ENCODE results near the gene AFF2. TPM values are rescaled to one million over a fixed set of nuclear protein-coding genes. Genes with fewer than 3 reads are reported as not detected.

AFF2 gene
- total RNA-seq, 4 donors from 2014 or later = 0.05 to 1.0 (median 0.23) TPM

DNA sequence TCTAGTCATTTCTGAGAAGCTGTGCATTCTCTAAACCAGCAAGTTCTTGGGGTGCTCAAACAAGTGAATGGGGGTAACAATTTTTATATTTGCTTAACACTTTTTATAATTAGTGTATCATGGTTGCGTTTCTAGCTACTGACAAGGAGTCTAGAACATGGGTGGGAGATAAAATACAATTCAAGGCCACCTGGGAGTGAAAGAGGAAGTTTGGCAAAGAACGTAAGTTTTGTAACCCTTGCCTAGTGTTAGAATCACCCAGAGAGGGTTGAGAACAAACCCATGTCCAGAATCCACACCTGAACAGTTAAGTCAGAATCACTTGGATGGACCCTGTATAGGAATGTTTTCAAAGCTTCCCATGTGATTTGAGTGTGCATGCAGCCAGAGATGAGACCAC lies 92.7 kb downstream of the AFF2 start:
- Histone ChIP-seq H3K27ac (no peak overlapping the region), H3K4me3 (no peak overlapping the region), H3K4me1 (no peaks in the 10 kb centered on the region), H3K36me3 (no peaks in the 10 kb centered on the region), H3K27me3 (no peaks in the 10 kb centered on the region), H3K9me3 (no peaks in the 10 kb centered on the region)
- no peak for TF ChIP-seq POLR2A (IDR thresholded peaks at IDR 0.05)
- TF ChIP-seq, protein P1, sequence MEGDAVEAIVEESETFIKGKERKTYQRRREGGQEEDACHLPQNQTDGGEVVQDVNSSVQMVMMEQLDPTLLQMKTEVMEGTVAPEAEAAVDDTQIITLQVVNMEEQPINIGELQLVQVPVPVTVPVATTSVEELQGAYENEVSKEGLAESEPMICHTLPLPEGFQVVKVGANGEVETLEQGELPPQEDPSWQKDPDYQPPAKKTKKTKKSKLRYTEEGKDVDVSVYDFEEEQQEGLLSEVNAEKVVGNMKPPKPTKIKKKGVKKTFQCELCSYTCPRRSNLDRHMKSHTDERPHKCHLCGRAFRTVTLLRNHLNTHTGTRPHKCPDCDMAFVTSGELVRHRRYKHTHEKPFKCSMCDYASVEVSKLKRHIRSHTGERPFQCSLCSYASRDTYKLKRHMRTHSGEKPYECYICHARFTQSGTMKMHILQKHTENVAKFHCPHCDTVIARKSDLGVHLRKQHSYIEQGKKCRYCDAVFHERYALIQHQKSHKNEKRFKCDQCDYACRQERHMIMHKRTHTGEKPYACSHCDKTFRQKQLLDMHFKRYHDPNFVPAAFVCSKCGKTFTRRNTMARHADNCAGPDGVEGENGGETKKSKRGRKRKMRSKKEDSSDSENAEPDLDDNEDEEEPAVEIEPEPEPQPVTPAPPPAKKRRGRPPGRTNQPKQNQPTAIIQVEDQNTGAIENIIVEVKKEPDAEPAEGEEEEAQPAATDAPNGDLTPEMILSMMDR (IDR thresholded peaks at IDR 0.05 in 4 of 5, conservative IDR thresholded peaks at IDR 0.05 in 1 of 5) = no peak
- ATAC-seq (no peak), DNase-seq (no peak)
- intact Hi-C loops (cut with DNase I; ENCODE audit: low total_unique reads) = no loop called here
- in situ Hi-C loops (cut with MboI; ENCODE audit: low sequenced_read_pairs in 4 of 4) = no loop called here

DNA sequence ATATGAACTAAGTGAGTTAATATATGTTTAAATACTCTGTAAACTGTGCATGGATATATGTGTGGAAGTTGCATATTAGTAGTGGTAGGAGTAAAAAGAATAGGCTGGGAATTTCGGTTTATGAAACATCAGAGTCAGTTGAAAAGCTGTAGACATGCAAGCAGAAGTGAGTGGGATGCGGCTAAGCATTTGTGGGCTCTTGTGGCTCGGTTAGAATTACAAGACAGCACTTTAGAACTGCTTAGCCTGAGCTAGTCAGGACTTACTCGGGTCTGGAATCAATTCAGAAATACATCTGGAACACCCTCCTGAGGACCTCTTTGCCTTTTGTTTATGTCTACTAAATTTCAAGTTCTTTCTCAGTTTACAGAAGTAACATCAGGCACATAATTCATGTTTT lies 93.6 kb downstream of the AFF2 start:
- DNase-seq (no peak), ATAC-seq (no peak)
- intact Hi-C loops (cut with DNase I; ENCODE audit: low total_unique reads) = no loop called here
- in situ Hi-C loops (cut with MboI; ENCODE audit: low sequenced_read_pairs in 4 of 4) = no loop called here
- no peaks in the 10 kb centered on the region for H3K27me3 ChIP-seq
- H3K27ac ChIP-seq = no peak overlapping the region
- TF ChIP-seq, protein P1 (IDR thresholded peaks at IDR 0.05 in 4 of 5, conservative IDR thresholded peaks at IDR 0.05 in 1 of 5) = no peak
- H3K36me3 ChIP-seq = no peaks in the 10 kb centered on the region
- no peaks in the 10 kb centered on the region for H3K4me1 ChIP-seq
- no peaks in the 10 kb centered on the region for H3K9me3 ChIP-seq
- H3K4me3 ChIP-seq = no peak overlapping the region

DNA sequence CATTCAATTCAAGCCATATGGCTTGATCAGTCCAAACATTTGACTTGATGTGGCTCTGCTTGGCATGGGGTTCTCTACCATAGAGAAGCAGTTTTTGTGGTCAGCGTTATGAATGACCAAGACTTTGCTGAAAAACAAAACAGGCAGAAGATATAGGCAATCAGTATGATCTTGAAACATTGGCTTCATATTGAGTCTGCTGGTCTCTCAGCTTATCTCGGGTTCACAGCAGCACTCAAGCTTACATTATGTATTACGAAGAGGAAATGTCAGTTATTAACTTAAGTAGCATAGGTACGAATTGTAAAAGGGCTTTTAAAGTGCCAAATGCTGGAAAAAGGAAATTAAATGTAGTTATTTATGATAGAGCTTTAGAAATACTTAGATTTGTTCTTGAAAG lies 99.0 kb downstream of the AFF2 start:
- Histone ChIP-seq H3K4me3 (no peak overlapping the region), H3K4me1 (no peaks in the 10 kb centered on the region), H3K9me3 (no peaks in the 10 kb centered on the region), H3K27ac (no peak overlapping the region), H3K27me3 (no peaks in the 10 kb centered on the region), H3K36me3 (no peaks in the 10 kb centered on the region)
- ATAC-seq (no peak), DNase-seq (no peak)
- TF ChIP-seq, protein P1 (IDR thresholded peaks at IDR 0.05 in 4 of 5, conservative IDR thresholded peaks at IDR 0.05 in 1 of 5) = no peak
- no peak for TF ChIP-seq POLR2A (IDR thresholded peaks at IDR 0.05)
- in situ Hi-C loops (cut with MboI; ENCODE audit: low sequenced_read_pairs in 4 of 4) (no loop called here), intact Hi-C loops (cut with DNase I; ENCODE audit: low total_unique reads) (no loop called here)

DNA sequence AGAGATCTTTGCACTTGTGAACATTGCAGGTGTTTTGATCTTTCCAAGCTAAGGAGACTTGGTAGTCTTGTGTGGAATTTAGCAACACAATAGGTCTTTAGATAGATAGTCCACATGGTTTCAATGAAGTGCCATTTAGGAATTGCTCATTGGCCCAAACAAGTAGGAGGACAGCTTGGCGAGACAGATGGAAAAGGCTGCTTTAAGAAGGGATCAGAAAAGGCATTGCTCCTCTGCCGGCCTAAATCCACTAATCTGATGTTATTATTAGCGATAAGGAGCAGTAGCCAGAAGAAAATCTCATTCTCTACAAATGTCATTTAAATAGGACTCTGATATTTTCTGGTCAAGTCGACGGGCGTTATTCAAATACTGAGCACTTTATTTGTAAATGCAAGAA lies 99.7 kb downstream of the AFF2 start:
- Histone ChIP-seq H3K4me1 (no peaks in the 10 kb centered on the region), H3K27me3 (no peaks in the 10 kb centered on the region), H3K9me3 (no peaks in the 10 kb centered on the region), H3K4me3 (no peak overlapping the region), H3K36me3 (no peaks in the 10 kb centered on the region), H3K27ac (no peak overlapping the region)
- DNase-seq = no peak
- intact Hi-C loops (cut with DNase I; ENCODE audit: low total_unique reads) = no loop called here
- TF ChIP-seq, protein P1 (IDR thresholded peaks at IDR 0.05 in 4 of 5, conservative IDR thresholded peaks at IDR 0.05 in 1 of 5) = no peak
- TF ChIP-seq POLR2A (IDR thresholded peaks at IDR 0.05) = no peak
- ATAC-seq = no peak
- in situ Hi-C loops (cut with MboI; ENCODE audit: low sequenced_read_pairs in 4 of 4) = no loop called here

DNA sequence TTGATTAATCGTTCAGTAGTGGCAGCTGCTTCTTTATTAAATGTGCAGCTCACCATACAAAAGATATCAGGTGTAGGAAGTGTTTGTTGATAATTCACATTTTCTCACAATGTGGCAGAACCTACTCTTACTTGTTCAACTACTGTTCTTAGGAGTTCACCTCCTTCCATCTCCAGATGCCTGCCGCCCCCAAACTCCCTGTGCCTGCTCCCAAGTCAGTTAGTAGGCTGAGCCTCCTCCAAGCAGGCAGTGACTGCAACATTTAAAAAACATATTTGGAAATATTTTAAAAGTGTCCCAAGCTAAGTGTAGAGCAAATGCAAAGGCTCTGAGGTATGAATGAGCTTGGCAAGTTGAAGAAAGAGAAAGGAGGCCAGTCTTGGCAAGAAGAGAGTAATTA lies 100.2 kb downstream of the AFF2 start:
- no peaks in the 10 kb centered on the region for H3K27me3 ChIP-seq
- H3K27ac ChIP-seq = no peak overlapping the region
- ATAC-seq (no peak), DNase-seq (no peak)
- H3K9me3 ChIP-seq = no peaks in the 10 kb centered on the region
- intact Hi-C loops (cut with DNase I; ENCODE audit: low total_unique reads) (no loop called here), in situ Hi-C loops (cut with MboI; ENCODE audit: low sequenced_read_pairs in 4 of 4) (no loop called here)
- TF ChIP-seq POLR2A (IDR thresholded peaks at IDR 0.05) = no peak
- TF ChIP-seq, protein P1 (IDR thresholded peaks at IDR 0.05 in 4 of 5, conservative IDR thresholded peaks at IDR 0.05 in 1 of 5) = no peak
- H3K4me1 ChIP-seq = no peaks in the 10 kb centered on the region
- no peak overlapping the region for H3K4me3 ChIP-seq
- no peaks in the 10 kb centered on the region for H3K36me3 ChIP-seq
